Hindlimb muscle (tissue), 1 donor: ENCODE results near the gene OSBPL1A. TPM values are rescaled to one million over a fixed set of nuclear protein-coding genes. Genes with fewer than 3 reads are reported as not detected.

Source experiments
- DNase-seq: peaks from one replicate; pipeline ENCODE4 v3.0.0-alpha.2; 2013
- polyA plus RNA-seq: library from polyadenylated mRNA; unstranded; fragments of 120-200 nt; gene quantifications from one replicate; pipeline ENCODE4 v1.2.1, GENCODE V29; 2013; ENCODE audit not compliant: insufficient read length

OSBPL1A gene
- polyA plus RNA-seq, 1 donor: 53.9 TPM

- DNase-seq: no peak
These were observed 64.5 kb downstream of the OSBPL1A start for GRCh38 chr18:24333084-24333483.

- no peak for DNase-seq
These were observed 71.4 kb downstream of the OSBPL1A start for GRCh38 chr18:24326211-24326610.

DNA sequence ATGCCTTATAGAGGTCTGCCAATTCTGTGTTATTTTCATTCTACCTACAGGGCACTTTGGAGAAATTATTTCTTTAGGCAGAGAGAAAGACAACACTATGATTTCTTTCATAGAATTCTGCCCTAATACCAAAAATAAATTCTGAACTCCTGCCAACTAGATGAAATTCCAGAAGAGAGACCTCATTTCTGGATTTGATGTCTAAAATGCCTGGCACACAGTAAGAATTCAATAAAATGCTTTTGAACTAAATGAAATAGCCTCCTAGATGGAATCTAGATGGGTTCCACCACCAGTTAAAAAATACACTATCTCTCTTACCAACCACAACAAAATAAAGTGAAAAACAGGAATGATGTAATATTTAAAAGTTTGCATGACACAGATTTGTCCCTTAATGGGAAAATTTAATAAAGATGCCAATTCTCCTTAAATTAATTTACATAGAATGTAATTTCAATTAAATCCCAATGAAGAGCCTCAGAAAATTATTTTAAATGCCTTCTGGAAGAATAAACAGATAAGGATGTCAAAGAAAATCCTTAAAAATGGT is 75.0 kb downstream of the OSBPL1A start:
- DNase-seq: peak; percentile 28

DNA sequence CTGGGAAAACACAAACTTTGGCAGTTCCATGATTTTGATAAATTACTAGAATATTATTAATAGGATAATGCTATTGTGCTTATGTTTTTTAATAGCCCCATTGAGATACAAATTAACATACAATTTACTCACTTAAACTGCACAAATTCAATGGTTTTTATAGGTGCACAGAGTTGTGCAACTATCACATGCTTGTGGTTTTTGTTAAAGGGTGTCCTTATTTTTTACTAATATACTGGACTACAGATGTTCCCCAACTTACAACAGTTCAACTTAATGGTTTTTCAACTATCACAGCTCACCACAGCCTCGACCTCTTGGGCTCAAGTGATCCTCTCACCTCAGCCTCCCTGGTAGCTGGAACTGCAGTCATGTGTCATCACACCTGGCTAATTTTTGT is 76.6 kb downstream of the OSBPL1A start:
- DNase-seq: no peak

DNA sequence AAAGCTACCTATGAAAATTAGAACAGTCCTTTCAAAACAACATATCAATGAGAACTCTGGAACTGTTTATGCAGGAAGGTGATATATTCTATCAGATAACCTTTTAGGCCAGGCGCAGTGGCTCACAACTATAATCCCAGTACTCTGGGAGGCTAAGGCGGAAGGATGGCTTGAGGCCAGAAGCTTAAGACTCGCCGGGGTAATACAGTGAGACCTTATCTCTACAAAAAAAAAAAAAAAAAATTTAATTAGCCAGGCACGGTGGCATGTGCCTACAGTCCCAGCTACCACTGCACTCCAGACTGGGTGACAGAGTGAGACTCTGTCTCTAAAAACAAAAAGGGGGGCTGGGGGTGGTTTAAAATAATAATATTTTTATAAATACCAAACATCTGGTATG is 77.9 kb downstream of the OSBPL1A start:
- no peak for DNase-seq

DNA sequence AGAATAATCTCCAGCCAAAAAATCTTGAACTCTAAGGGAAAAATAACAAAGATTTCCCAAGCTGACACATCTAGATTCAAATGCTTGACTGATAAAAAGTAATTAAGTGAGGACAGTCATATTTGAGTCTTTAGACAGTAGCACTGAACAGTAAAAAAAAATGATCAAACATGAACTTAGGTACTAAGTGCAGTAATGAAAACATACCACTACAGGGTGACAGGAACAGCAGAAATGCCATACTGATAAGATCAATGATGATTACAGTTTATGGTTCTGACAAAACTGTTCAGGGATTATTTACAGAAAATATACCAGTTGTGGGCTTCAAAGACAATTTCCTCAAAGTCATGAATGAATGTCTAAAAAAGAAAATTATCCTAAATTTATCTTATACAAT is 80.3 kb downstream of the OSBPL1A start:
- DNase-seq: no peak

GRCh38 chr18:24315170-24315569 is 82.5 kb downstream of the OSBPL1A start:
- no peak for DNase-seq

- DNase-seq: no peak
These were observed 91.4 kb downstream of the OSBPL1A start for GRCh38 chr18:24306201-24306600.

DNA sequence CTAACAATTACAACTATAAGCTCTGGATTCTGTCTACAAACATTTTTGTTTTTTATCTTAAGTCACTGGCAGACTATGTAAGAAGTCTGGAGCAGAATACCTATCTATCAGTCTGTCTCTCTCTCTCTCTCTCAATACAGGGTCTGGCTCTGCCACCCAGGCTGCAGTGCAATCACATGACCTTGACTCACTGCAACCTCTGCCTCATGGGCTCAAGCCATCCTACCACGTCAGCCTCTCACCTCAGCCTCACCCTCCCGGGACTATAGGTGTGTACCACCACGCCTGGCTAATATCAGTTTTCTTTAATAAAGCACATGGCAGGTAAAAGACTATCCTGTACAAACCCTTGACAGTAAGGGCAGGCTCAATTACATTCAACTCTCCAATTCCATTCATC is 96.9 kb downstream of the OSBPL1A start:
- DNase-seq: no peak

DNA sequence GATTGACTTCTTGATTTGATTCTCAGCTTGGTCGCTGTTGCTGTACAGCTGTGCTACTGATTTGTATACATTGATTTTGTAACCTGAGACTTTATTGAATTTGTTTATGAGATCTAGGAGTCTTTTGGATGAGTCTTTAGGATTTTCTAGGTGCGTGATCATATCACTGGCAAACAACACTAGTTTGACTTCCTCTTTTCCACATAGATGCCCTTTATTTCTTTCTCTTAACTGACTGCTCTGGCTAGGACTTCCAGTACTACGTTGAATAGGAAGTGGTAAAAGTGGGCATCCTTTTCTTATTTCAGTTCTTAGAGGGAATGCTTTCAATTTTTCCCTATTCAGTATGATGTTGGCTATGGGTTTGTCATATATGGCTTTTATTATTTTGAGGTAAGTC is 101.3 kb downstream of the OSBPL1A start:
- no peak for DNase-seq

GRCh38 chr18:24293254-24293653 is 104.4 kb downstream of the OSBPL1A start:
- DNase-seq: no peak

DNA sequence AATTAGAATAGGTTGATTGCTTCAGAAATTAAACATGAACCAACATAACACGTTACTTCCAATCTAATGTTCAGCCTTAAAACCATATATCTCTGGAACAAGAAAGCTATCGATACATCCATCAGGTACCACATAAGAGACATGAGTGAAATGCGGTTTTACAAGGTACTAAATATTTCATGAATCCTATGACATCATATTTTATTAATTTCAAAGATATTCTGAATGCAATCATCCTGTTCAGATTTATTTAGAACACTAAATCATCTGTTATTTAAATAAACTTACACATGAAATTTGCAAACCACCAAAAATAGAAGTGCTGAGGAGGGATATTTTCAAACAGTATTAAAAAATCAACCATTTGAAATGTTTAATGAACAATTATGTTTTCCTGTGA is 119.0 kb downstream of the OSBPL1A start:
- DNase-seq: no peak

- no peak for DNase-seq
These were observed 120.0 kb downstream of the OSBPL1A start for GRCh38 chr18:24277516-24278195.

DNA sequence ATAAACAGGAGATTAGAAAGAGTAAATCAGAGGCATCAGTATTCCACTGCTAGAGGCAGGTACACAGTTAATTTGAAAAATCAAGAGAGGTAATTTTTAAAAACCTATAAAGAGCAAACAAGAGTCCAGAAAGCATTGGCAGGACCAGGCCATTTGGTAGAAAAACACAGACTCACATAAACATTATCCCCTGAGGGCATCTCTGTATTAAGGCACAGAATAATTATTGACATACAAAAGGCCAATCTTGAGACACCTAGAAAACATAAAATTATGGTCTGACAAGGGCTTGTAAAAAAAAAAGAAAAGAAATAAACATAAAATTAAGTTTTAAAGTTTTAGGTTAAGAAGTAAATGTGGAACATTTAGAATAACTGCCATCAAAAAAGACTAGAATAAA is 120.6 kb downstream of the OSBPL1A start:
- DNase-seq: no peak

DNA sequence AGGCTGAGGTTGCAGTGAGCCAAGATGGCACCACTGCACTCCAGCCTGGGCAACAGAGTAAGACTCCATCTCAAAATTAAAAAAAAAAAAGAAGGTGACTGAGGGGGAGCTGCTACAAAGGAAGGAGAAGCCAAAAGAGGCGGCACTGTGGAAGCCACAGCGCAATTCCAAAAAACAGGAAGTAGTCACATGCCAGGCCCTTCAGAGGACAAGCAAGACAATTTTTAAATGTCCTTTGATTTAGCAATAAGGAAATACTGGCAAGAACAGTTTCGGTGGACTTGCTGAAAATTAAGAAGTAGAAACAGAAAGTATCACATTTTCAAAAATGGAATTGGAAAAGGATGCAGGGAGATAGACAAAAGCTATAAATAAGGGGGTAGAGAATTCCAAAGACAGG is 122.8 kb downstream of the OSBPL1A start:
- no peak for DNase-seq

- DNase-seq: no peak
These were observed 124.0 kb downstream of the OSBPL1A start for GRCh38 chr18:24273596-24273995.

GRCh38 chr18:24272229-24272525 is 125.4 kb downstream of the OSBPL1A start:
- DNase-seq: no peak

- peak; percentile 86 for DNase-seq
These were observed 126.0 kb downstream of the OSBPL1A start for GRCh38 chr18:24271381-24272228.

DNA sequence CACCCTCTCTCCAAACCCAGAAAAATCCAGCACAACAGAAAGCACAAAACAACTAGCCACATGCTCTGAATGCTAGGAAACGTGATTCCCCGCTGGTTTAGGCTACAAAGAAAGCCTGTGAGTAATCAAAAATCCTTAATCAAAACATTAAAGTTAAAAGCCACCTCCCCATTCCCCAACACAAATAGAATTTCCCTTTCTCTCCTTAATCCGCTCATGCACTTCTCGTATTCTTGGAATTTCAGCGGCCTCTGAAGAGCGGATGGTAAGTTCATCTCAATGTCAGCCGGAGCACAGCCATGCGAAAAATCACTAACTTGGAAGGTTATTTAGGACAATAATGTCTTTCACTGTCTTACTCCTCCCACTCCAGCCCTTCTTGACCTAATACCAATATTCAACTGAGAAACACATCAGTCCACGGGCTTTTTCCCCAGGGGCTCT is 126.7 kb downstream of the OSBPL1A start:
- DNase-seq: peak; percentile 61

GRCh38 chr18:24270358-24270936 is 127.2 kb downstream of the OSBPL1A start:
- no peak for DNase-seq

GRCh38 chr18:24268784-24269550 is 128.7 kb downstream of the OSBPL1A start:
- no peak for DNase-seq

GRCh38 chr18:24267878-24268277 is 129.7 kb downstream of the OSBPL1A start:
- DNase-seq: no peak

DNA sequence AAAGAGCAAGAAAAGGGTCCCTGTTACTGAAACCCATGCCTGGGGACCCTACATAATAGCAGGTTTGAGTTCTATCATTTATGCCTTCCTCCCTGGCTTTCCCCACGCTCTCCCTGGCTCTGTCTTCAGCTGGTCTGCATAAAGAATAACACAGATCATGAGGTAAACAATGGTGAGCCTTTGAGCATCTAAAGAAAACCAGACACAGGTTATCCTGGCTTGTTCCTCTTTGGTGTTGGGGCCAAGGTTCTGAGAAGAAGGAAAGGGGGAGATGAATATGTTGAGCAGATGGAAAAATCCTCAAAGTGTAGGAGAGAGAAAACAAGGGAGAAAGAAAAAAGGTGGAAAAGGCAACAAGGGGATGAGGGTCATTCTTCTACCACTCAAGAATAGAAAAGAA is 131.5 kb downstream of the OSBPL1A start:
- DNase-seq: no peak
